HepG2 (cell line): ENCODE measurements around the gene PSMB11. TPM values are rescaled to one million over a fixed set of nuclear protein-coding genes. Genes with fewer than 3 reads are reported as not detected.

Source experiments
- CC2D1A ChIP-seq: sonication (generic); formaldehyde crosslinking; IDR thresholded peaks from 2 replicates; pipeline ENCODE4 v1.8.1; 2023; ENCODE audit warnings: mild to moderate bottlenecking, missing genetic modification reagents
- HNF4G ChIP-seq, 2 experiments: sonication (generic) in 1 of 2; formaldehyde crosslinking in 1 of 2; IDR thresholded peaks; 2 replicates each; pipeline versions ENCODE4 v1.4.0 to v1.6.1; 2011 to 2020; ENCODE audit warnings: borderline replicate concordance in 2 of 2, low read depth in 2 of 2, mild to moderate bottlenecking in 2 of 2, low read length in 1 of 2, missing genetic modification reagents in 1 of 2, moderate library complexity in 1 of 2
- HNRNPH1 ChIP-seq: fragments of 200-400 bp; formaldehyde crosslinking; optimal IDR thresholded peaks from 2 replicates; pipeline ENCODE3; 2017; ENCODE audit warnings: mild to moderate bottlenecking, low read depth, low read length
- MED8 ChIP-seq: sonication (generic); formaldehyde crosslinking; IDR thresholded peaks from 2 replicates; pipeline ENCODE4 v1.8.1; 2023; ENCODE audit warnings: mild to moderate bottlenecking, missing genetic modification reagents; ENCODE audit not compliant: insufficient replicate concordance
- RBFOX2 ChIP-seq: fragments of 200-400 bp; formaldehyde crosslinking; IDR thresholded peaks from 2 replicates; pipeline ENCODE4 v1.6.1; 2017; ENCODE audit warnings: low read depth, mild to moderate bottlenecking, low read length
- RXRB ChIP-seq: IDR thresholded peaks from 2 replicates; pipeline ENCODE4 v1.6.1; 2016; ENCODE audit warnings: borderline replicate concordance, missing genetic modification reagents, missing compliant biosample characterization
- SATB2 ChIP-seq: sonication (generic); formaldehyde crosslinking; IDR thresholded peaks from 2 replicates; pipeline ENCODE4 v1.5.0; 2020; ENCODE audit warnings: missing genetic modification reagents
- SYNCRIP ChIP-seq: fragments of 200-400 bp; formaldehyde crosslinking; IDR thresholded peaks from 2 replicates; pipeline ENCODE4 v1.6.1; 2018; ENCODE audit warnings: mild to moderate bottlenecking, low read depth, low read length; ENCODE audit not compliant: insufficient read depth
- TCF7 ChIP-seq: sonication (generic); IDR thresholded peaks from 2 replicates; pipeline ENCODE4 v1.6.1; 2016; ENCODE audit warnings: antibody characterized with exemption, low read depth
- ZBTB20 ChIP-seq: sonication (generic); formaldehyde crosslinking; IDR thresholded peaks from 2 replicates; pipeline ENCODE4 v1.8.1; 2023; ENCODE audit warnings: missing genetic modification reagents, low read depth, mild to moderate bottlenecking, borderline replicate concordance
- ZMAT3 ChIP-seq: sonication (generic); formaldehyde crosslinking; conservative IDR thresholded peaks from 2 replicates; pipeline ENCODE4 v1.7.0; 2021; ENCODE audit warnings: missing genetic modification reagents
- ZNF230 ChIP-seq: sonication (generic); formaldehyde crosslinking; IDR thresholded peaks from 2 replicates; pipeline ENCODE4 v1.4.0; 2020; ENCODE audit warnings: mild to moderate bottlenecking, missing genetic modification reagents
- ZNF24 ChIP-seq: fragments of 450-650 bp; IDR thresholded peaks from 2 replicates; pipeline ENCODE4 v1.6.1; 2017; ENCODE audit warnings: antibody characterized with exemption, mild to moderate bottlenecking
- ZNF563 ChIP-seq: sonication (generic); formaldehyde crosslinking; IDR thresholded peaks from 2 replicates; pipeline ENCODE4 v1.8.0; 2022; ENCODE audit warnings: mild to moderate bottlenecking, moderate library complexity, missing genetic modification reagents
- ZNF619 ChIP-seq: sonication (generic); formaldehyde crosslinking; IDR thresholded peaks from 2 replicates; pipeline ENCODE4 v1.4.0; 2020; ENCODE audit warnings: mild to moderate bottlenecking, missing genetic modification reagents
- ZSCAN22 ChIP-seq: sonication (generic); formaldehyde crosslinking; IDR thresholded peaks from 2 replicates; pipeline ENCODE4 v1.4.0; 2020; ENCODE audit warnings: mild to moderate bottlenecking, missing genetic modification reagents
- polyA plus RNA-seq, 8 experiments: library from polyadenylated mRNA; depleted of rRNA in 3 of 8; stranded (reverse) in 7 of 8; unstranded in 1 of 8; fragments of >200 nt; fragmentation: Illumina TruSeq in 4 of 8; extraction: Trizol in 4 of 8; gene quantifications; 2 replicates each; pipeline versions ENCODE4 v1.2.1 to v1.2.3, GENCODE V29; 2011 to 2016; ENCODE audit warnings: low read depth in 4 of 8, missing spikeins in 1 of 8, mixed read lengths in 1 of 8; ENCODE audit not compliant: insufficient read depth in 1 of 8
- total RNA-seq, 5 experiments: library from RNA; depleted of rRNA; stranded (reverse); fragments of >200 nt; fragmentation: Illumina TruSeq; extraction: Trizol; gene quantifications; 2 replicates each; pipeline ENCODE4 v1.2.3, GENCODE V29; 2016; ENCODE audit warnings: low read depth in 1 of 5
- TF ChIP-seq, protein P1 (sequence below): sonication (generic); formaldehyde crosslinking; IDR thresholded peaks from 2 replicates; pipeline ENCODE4 v1.8.1; 2022; ENCODE audit warnings: low read depth, mild to moderate bottlenecking, missing genetic modification reagents
- TF ChIP-seq, protein P2 (sequence below): sonication (generic); formaldehyde crosslinking; IDR thresholded peaks from 2 replicates; pipeline ENCODE4 v1.4.0; 2020; ENCODE audit warnings: mild to moderate bottlenecking, missing genetic modification reagents
- TF ChIP-seq, protein P3 (sequence below): sonication (generic); formaldehyde crosslinking; IDR thresholded peaks from 2 replicates; pipeline ENCODE4 v1.9.0; 2021; ENCODE audit warnings: missing genetic modification reagents, borderline replicate concordance
- TF ChIP-seq, protein P4 (sequence below): sonication (generic); formaldehyde crosslinking; IDR thresholded peaks from 2 replicates; pipeline ENCODE4 v1.4.0; 2020; ENCODE audit warnings: missing genetic modification reagents, mild to moderate bottlenecking, borderline replicate concordance

The PSMB11 gene
- total and polyA plus RNA-seq, 2 of the 13 experiments (the other 11 are each of a cell fraction or from before 2014, with no cell fraction given): not detected

DNA sequence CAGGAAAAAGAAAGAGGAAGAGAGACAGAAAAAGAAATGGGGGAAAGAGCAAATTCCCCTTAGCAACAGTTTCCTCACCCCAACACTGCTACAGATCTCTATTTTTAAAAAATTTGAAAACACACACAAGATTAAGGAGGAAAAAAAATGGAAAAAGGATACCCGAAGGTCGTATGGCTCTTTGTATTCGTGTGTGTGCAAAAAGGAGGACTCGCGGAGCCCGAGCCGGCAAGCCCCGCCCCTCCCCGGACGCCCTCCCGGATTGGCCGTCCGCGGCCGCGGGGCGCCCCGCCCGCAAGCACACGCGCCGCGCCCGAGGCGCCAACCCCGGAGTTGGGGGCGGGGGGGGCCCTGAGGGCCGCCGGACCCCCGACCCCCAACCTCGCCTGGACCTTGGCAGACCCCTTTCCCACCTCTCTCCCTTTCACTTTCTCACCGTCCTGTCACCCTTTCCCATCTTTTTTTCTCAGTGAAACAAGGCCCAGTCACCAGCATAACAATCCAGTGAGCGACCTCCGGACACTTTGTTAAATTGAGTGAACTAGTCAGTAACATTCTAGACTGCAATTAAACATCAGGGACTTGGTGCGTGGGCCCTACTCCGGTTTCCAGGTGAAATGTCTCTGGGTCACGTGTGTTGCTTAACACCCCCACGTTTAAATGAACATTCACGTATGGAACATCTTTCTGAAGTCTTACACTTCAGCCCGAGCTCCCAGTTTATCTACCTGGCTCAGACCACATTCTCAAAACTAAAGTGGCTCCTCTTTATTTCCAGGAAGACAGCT, 31.9 kb upstream of the PSMB11 start, which contains the start of gene C14orf93 (continued):
- TF ChIP-seq, protein P1, sequence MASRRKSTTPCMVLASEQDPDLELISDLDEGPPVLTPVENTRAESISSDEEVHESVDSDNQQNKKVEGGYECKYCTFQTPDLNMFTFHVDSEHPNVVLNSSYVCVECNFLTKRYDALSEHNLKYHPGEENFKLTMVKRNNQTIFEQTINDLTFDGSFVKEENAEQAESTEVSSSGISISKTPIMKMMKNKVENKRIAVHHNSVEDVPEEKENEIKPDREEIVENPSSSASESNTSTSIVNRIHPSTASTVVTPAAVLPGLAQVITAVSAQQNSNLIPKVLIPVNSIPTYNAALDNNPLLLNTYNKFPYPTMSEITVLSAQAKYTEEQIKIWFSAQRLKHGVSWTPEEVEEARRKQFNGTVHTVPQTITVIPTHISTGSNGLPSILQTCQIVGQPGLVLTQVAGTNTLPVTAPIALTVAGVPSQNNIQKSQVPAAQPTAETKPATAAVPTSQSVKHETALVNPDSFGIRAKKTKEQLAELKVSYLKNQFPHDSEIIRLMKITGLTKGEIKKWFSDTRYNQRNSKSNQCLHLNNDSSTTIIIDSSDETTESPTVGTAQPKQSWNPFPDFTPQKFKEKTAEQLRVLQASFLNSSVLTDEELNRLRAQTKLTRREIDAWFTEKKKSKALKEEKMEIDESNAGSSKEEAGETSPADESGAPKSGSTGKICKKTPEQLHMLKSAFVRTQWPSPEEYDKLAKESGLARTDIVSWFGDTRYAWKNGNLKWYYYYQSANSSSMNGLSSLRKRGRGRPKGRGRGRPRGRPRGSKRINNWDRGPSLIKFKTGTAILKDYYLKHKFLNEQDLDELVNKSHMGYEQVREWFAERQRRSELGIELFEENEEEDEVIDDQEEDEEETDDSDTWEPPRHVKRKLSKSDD: peak; percentile 60; the same call in 1 of the 2 replicates
- no peak; the same call in 1 of the 2 replicates for TF ChIP-seq ZBTB20 (CRISPR knock-in tag)
- TF ChIP-seq ZNF563 (CRISPR knock-in tag): peak; percentile 96
- no peak for TF ChIP-seq ZSCAN22 (CRISPR knock-in tag)
- peak; percentile 90 for TF ChIP-seq RBFOX2
- TF ChIP-seq, protein P2, sequence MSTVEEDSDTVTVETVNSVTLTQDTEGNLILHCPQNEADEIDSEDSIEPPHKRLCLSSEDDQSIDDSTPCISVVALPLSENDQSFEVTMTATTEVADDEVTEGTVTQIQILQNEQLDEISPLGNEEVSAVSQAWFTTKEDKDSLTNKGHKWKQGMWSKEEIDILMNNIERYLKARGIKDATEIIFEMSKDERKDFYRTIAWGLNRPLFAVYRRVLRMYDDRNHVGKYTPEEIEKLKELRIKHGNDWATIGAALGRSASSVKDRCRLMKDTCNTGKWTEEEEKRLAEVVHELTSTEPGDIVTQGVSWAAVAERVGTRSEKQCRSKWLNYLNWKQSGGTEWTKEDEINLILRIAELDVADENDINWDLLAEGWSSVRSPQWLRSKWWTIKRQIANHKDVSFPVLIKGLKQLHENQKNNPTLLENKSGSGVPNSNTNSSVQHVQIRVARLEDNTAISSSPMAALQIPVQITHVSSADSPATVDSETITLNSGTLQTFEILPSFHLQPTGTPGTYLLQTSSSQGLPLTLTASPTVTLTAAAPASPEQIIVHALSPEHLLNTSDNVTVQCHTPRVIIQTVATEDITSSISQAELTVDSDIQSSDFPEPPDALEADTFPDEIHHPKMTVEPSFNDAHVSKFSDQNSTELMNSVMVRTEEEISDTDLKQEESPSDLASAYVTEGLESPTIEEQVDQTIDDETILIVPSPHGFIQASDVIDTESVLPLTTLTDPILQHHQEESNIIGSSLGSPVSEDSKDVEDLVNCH (CRISPR knock-in tag): no peak
- TF ChIP-seq SATB2 (CRISPR knock-in tag): no peak
- 0 out of 2 replicates have a peak, but pooled peaks have one; percentile 39 for TF ChIP-seq ZNF230 (CRISPR knock-in tag)
- TF ChIP-seq ZNF619 (CRISPR knock-in tag): no peak
- TF ChIP-seq, protein P3, sequence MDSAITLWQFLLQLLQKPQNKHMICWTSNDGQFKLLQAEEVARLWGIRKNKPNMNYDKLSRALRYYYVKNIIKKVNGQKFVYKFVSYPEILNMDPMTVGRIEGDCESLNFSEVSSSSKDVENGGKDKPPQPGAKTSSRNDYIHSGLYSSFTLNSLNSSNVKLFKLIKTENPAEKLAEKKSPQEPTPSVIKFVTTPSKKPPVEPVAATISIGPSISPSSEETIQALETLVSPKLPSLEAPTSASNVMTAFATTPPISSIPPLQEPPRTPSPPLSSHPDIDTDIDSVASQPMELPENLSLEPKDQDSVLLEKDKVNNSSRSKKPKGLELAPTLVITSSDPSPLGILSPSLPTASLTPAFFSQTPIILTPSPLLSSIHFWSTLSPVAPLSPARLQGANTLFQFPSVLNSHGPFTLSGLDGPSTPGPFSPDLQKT (CRISPR knock-in tag): no peak
- TF ChIP-seq CC2D1A (CRISPR knock-in tag): no peak
- TF ChIP-seq ZNF24: no peak; the same call in 1 of the 2 replicates
- TF ChIP-seq SYNCRIP: no peak
- no peak for TF ChIP-seq ZMAT3 (CRISPR knock-in tag)
- TF ChIP-seq RXRB: 0 out of 2 replicates have a peak, but pooled peaks have one; percentile 8
- TF ChIP-seq, protein P4, sequence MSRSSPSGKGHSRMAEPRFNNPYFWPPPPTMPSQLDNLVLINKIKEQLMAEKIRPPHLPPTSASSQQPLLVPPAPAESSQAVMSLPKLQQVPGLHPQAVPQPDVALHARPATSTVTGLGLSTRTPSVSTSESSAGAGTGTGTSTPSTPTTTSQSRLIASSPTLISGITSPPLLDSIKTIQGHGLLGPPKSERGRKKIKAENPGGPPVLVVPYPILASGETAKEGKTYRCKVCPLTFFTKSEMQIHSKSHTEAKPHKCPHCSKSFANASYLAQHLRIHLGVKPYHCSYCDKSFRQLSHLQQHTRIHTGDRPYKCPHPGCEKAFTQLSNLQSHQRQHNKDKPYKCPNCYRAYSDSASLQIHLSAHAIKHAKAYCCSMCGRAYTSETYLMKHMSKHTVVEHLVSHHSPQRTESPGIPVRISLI (CRISPR knock-in tag): peak; percentile 38; the same call in 1 of the 2 replicates
- no peak for TF ChIP-seq HNF4G (IDR thresholded peaks at IDR 0.05; ENCODE audit: borderline replicate concordance, low read depth, low read length)
- TF ChIP-seq HNF4G (CRISPR knock-in tag; IDR thresholded peaks at IDR 0.05; ENCODE audit: borderline replicate concordance, low read depth): no peak
- peak; percentile 66 for TF ChIP-seq HNRNPH1
- TF ChIP-seq TCF7: no peak
- peak; percentile 19 for TF ChIP-seq MED8 (CRISPR knock-in tag)
